Measurements from ENCODE around the gene ADCK2. TPM values are rescaled to one million over a fixed set of nuclear protein-coding genes. Genes with fewer than 3 reads are reported as not detected.

ADCK2 gene
- total and polyA plus RNA-seq, 9 of the 15 experiments (the other 6 are each of a cell fraction or from before 2014, with no cell fraction given): 0.08 to 14.3 (median 9.7) TPM

DNA sequence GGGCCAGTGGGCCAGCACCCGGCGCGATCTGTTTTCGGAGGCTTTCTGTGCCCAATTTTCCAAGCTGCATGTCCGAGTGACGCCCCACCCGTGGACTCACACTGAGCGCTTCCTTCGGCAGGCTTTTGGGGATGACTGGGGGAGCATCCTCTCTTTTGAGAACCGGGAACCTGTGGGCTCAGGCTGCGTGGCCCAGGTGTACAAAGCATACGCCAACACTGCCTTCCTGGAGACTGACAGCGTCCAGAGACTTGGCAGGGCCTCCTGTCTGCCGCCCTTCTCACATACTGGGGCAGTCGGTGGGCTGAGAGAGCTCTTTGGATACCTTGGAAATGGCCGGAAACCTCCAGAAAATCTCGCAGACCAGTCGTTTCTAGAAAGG is 1.0 kb downstream of the ADCK2 start:
- Histone ChIP-seq H3K4me1 (replicated peaks in 1 of 2; ENCODE audit: control insufficient read depth in 2 of 2, insufficient read depth in 2 of 2, low read length in 2 of 2) (peaks cover 24 to 40% of the 10 kb centered on the region in 2 experiments; a peak in 4 of 5 replicates), H3K4me2 (ENCODE audit: insufficient read depth, low read length) (peak overlapping the region; percentile 74), H3K9ac (ENCODE audit: insufficient read depth in 1 of 2, low read depth in 2 of 2, low read length in 2 of 2) (peak overlapping the region; percentile 61 to 95; a peak in 3 of 4 replicates), H3K79me2 (ENCODE audit: control insufficient read depth, insufficient read depth, low read length) (no peaks in the 10 kb centered on the region), H3K27ac (ENCODE audit: extremely low read depth, low read depth, low read length) (no peak overlapping the region), H4K20me1 (replicated peaks; ENCODE audit: control insufficient read depth, insufficient read depth, low read length) (no peaks in the 10 kb centered on the region), H3K4me3 (peak overlapping the region; percentile 77; the same call in 1 of the 2 replicates), H3K9me3 (replicated peaks; ENCODE audit: control insufficient read depth, insufficient read depth, low read depth, low read length) (no peaks in the 10 kb centered on the region), H3K27me3 (ENCODE audit: control insufficient read depth in 2 of 2, insufficient read depth in 2 of 2, low read length in 2 of 2) (no peaks in the 10 kb centered on the region), H2AFZ (ENCODE audit: low read depth, low read length) (peak overlapping the region; percentile 88), H3K9me1 (ENCODE audit: control insufficient read depth, insufficient read depth, low read length) (no peaks in the 10 kb centered on the region), H3K36me3 (ENCODE audit: control insufficient read depth, insufficient read depth, low read length) (no peaks in the 10 kb centered on the region)
- FAIRE-seq (no peak), DNase-seq (ENCODE audit: extremely low read depth in 1 of 4, low spot score in 3 of 4) (no peak), ATAC-seq (no peak)
- in situ Hi-C loops (cut with MboI) (no loop called here), intact Hi-C loops (cut with micrococcal nuclease) (loop anchor here (10.0 kb wide), 2 partner anchors 311 to 861 kb away; no protein-coding TSS in a partner anchor)
- ChIA-PET POLR2A (interaction anchor here (0.6 to 1.1 kb wide), 3 partner anchors 21 to 373 kb away, joined by 3 to 4 read pairs (median 3); no protein-coding TSS in a partner anchor), CTCF (ENCODE audit: low intra/inter-chr PET ratio) (no interaction called here)
- BruUV-seq (replicated peaks): no TSS peak
- 78% methylated on average over 18 of the region's 18 CpGs for WGBS (ENCODE audit: insufficient coverage, low coverage, missing lambda C conversion rate)
- TF ChIP-seq SMAD4 (CRISPR knock-in tag; conservative IDR thresholded peaks at IDR 0.05) (no peak), ZNF282 (CRISPR knock-in tag; IDR thresholded peaks at IDR 0.05) (0 out of 2 replicates have a peak, but pooled peaks have one; percentile 42), ZC3H4 (CRISPR knock-in tag; IDR thresholded peaks at IDR 0.05; ENCODE audit: borderline replicate concordance) (0 out of 2 replicates have a peak, but pooled peaks have one; percentile 24), STAG1 (CRISPR knock-in tag; IDR thresholded peaks at IDR 0.05; ENCODE audit: borderline replicate concordance) (0 out of 2 replicates have a peak, but pooled peaks have one; percentile 35), CCNT2 (IDR thresholded peaks at IDR 0.05; ENCODE audit: borderline replicate concordance, extremely low read depth, insufficient read length, low read depth, low read length) (no peak), LARP7 (IDR thresholded peaks at IDR 0.05) (no peak), ZNF12 (CRISPR knock-in tag; IDR thresholded peaks at IDR 0.05) (0 out of 2 replicates have a peak, but pooled peaks have one; percentile 2), NRF1 (conservative IDR thresholded peaks at IDR 0.05 in 1 of 2, IDR thresholded peaks at IDR 0.05 in 1 of 2) (0 out of 4 replicates have a peak, but pooled peaks of 1 of the 2 experiments have one; percentile 17), ZNF583 (CRISPR knock-in tag; IDR thresholded peaks at IDR 0.05) (no peak), JUN (IDR thresholded peaks at IDR 0.05; ENCODE audit: borderline replicate concordance, low read depth, low read length) (no peak), JUN (CRISPR knock-in tag; IDR thresholded peaks at IDR 0.05; ENCODE audit: borderline replicate concordance) (0 out of 2 replicates have a peak, but pooled peaks have one; percentile 36), ZNF133 (CRISPR knock-in tag; IDR thresholded peaks at IDR 0.05) (no peak), GTF2F1 (IDR thresholded peaks at IDR 0.05; ENCODE audit: low read depth, low read length) (no peak), ZNF431 (CRISPR knock-in tag; IDR thresholded peaks at IDR 0.05) (0 out of 2 replicates have a peak, but pooled peaks have one; percentile 32), TEAD4 (IDR thresholded peaks at IDR 0.05; ENCODE audit: low read length) (no peak), TEAD4 (CRISPR knock-in tag; IDR thresholded peaks at IDR 0.05; ENCODE audit: borderline replicate concordance) (0 out of 2 replicates have a peak, but pooled peaks have one; percentile 13), ZNF140 (CRISPR knock-in tag; IDR thresholded peaks at IDR 0.05) (no peak)
- TF ChIP-seq, protein P1, sequence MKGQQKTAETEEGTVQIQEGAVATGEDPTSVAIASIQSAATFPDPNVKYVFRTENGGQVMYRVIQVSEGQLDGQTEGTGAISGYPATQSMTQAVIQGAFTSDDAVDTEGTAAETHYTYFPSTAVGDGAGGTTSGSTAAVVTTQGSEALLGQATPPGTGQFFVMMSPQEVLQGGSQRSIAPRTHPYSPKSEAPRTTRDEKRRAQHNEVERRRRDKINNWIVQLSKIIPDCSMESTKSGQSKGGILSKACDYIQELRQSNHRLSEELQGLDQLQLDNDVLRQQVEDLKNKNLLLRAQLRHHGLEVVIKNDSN (CRISPR knock-in tag; IDR thresholded peaks at IDR 0.05): peak; percentile 26; the same call in 1 of the 2 replicates
- TF ChIP-seq, protein P2, sequence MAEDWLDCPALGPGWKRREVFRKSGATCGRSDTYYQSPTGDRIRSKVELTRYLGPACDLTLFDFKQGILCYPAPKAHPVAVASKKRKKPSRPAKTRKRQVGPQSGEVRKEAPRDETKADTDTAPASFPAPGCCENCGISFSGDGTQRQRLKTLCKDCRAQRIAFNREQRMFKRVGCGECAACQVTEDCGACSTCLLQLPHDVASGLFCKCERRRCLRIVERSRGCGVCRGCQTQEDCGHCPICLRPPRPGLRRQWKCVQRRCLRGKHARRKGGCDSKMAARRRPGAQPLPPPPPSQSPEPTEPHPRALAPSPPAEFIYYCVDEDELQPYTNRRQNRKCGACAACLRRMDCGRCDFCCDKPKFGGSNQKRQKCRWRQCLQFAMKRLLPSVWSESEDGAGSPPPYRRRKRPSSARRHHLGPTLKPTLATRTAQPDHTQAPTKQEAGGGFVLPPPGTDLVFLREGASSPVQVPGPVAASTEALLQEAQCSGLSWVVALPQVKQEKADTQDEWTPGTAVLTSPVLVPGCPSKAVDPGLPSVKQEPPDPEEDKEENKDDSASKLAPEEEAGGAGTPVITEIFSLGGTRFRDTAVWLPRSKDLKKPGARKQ (CRISPR knock-in tag; IDR thresholded peaks at IDR 0.05): peak; percentile 82; the same call in 1 of the 2 replicates
